ENCODE results near the gene PRKCA.

PRKCA gene

DNA sequence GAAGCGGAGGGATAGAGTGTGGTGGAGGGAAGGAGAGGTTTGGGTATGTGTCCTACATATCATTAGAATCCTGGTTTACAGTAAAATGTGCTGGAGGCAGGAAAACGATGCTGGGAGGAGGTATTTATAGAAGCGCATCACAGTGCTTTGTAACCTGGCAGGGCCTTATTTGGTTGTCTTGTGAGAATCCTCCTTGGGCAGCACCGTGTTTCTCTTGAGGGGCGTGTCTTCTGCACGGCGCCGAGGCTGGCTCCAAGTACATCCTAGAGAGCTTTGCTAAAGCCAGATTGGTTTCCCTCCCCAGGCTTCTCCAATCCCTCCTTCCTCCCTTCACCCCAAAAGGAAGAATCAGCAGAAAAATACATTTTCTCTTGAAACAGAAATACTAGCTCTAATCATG, 556.9 kb downstream of the PRKCA start:
- Histone ChIP-seq H3K4me3 (ENCODE audit: low read depth, low read length) (no peak overlapping the region), H3K36me3 (ENCODE audit: insufficient read depth, low read length) (no peaks in the 10 kb centered on the region), H3K27ac (ENCODE audit: low read depth, low read length) (no peak overlapping the region), H3K4me1 (ENCODE audit: control insufficient read depth, insufficient read depth, low read length, unreplicated experiment) (no peaks in the 10 kb centered on the region), H2AFZ (ENCODE audit: low read length, unreplicated experiment) (no peak overlapping the region), H3K27me3 (ENCODE audit: insufficient read depth, low read length) (peaks cover 65% of the 10 kb centered on the region), H3K79me2 (ENCODE audit: control insufficient read depth, insufficient read depth, low read length, unreplicated experiment) (no peaks in the 10 kb centered on the region)

DNA sequence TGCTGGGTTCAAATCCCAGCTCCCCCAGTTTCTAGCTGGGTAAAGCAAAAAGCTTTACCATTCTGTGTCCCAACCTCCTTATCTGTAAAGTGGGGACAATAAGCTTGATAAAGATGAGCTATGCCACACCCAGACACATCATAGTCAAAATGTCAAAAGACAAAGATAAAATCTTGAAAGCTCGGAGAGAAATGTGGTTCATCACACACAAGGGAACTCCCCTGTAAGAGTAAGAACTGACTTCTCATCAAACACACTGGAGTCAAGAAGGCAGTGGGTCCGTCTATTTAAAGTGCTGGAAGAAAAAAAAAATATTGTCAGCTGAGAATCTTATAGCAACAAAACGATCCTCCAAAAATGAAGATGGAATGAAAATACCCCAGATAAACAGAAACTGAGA, 557.8 kb downstream of the PRKCA start:
- H3K4me3 ChIP-seq (ENCODE audit: low read depth, low read length): no peak overlapping the region
- H3K27me3 ChIP-seq (ENCODE audit: insufficient read depth, low read length): peaks cover 73% of the 10 kb centered on the region
- no peak overlapping the region for H2AFZ ChIP-seq (ENCODE audit: low read length, unreplicated experiment)
- no peaks in the 10 kb centered on the region for H3K36me3 ChIP-seq (ENCODE audit: insufficient read depth, low read length)
- H3K27ac ChIP-seq (ENCODE audit: low read depth, low read length): no peak overlapping the region
- H3K79me2 ChIP-seq (ENCODE audit: control insufficient read depth, insufficient read depth, low read length, unreplicated experiment): no peaks in the 10 kb centered on the region
- H3K4me1 ChIP-seq (ENCODE audit: control insufficient read depth, insufficient read depth, low read length, unreplicated experiment): no peaks in the 10 kb centered on the region

All from ACC112 (cell line).